Upper lobe of left lung (tissue), 4 donors: Measurements from ENCODE around the gene PFN1.

Source experiments
- EP300 ChIP-seq, 4 donors: sonication (generic); formaldehyde crosslinking; IDR thresholded peaks; one replicate each; pipeline ENCODE4 v1.5.1; 2017; ENCODE audit warnings: antibody characterized with exemption in 4 of 4, control low read depth in 2 of 4
- POLR2A ChIP-seq, 4 donors: fragments of 450-650 bp; IDR thresholded peaks; one replicate each; pipeline ENCODE4 v1.5.1; 2016 to 2017; ENCODE audit warnings: antibody characterized with exemption in 4 of 4, mild to moderate bottlenecking in 2 of 4
- POLR2AphosphoS5 ChIP-seq, 2 donors: sonication (generic); formaldehyde crosslinking; IDR thresholded peaks; one replicate each; pipeline ENCODE4 v1.5.1; 2017; ENCODE audit warnings: antibody characterized with exemption in 2 of 2
- TF ChIP-seq, protein P1 (sequence below), 6 experiments: fragments of 450-650 bp in 4 of 6; fragments of 200-600 bp in 2 of 6; sonication (generic) in 2 of 6; IDR thresholded peaks; one replicate each; pipeline ENCODE4 v1.5.1; 2016 to 2019; ENCODE audit warnings: antibody characterized with exemption in 6 of 6

DNA sequence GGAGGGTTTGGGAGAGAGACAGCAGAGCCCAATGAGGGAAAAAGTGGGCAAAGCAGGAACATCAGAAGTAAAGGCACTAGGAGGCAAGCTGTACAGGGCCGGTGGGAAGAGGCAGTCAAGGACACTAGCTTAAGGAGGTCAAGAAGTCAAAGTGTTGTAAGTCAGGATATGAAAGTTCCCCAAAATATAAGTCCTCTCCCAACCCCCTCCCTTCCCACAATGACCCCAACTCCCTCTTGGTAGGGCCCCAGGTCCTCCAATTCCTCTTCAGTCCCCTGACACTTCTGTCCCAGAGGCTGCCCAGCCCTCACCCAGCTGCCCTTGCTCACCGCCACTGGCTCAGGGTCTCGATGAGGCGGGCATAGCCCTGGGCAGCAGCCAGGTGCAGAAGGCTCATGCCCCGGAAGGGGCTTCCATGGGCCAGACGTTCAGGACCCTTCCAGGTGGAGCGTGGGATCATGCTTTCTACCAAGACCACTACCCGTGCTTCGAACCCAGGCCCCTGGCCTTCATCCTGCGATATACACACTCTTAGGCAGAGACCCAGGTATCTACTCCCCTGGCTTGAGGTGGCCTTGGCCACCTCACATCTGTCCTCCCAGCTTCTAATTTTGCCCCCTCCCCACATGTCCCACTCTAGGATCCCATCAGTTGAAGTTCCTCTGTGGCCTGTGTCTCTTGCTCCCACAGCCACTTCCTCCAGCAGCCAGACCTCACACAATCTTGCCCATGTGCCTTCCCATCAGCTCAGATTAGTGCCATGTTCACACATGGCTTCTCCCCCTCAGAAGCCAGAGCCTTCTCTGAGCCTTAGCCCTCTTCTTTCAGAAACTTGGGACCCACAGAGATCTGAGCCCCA lies 25.2 kb upstream of the PFN1 start:
- TF ChIP-seq POLR2AphosphoS5 (IDR thresholded peaks at IDR 0.05) (no peak), POLR2A (IDR thresholded peaks at IDR 0.05) (no peak), EP300 (IDR thresholded peaks at IDR 0.05) (no peak)
- TF ChIP-seq, protein P1, sequence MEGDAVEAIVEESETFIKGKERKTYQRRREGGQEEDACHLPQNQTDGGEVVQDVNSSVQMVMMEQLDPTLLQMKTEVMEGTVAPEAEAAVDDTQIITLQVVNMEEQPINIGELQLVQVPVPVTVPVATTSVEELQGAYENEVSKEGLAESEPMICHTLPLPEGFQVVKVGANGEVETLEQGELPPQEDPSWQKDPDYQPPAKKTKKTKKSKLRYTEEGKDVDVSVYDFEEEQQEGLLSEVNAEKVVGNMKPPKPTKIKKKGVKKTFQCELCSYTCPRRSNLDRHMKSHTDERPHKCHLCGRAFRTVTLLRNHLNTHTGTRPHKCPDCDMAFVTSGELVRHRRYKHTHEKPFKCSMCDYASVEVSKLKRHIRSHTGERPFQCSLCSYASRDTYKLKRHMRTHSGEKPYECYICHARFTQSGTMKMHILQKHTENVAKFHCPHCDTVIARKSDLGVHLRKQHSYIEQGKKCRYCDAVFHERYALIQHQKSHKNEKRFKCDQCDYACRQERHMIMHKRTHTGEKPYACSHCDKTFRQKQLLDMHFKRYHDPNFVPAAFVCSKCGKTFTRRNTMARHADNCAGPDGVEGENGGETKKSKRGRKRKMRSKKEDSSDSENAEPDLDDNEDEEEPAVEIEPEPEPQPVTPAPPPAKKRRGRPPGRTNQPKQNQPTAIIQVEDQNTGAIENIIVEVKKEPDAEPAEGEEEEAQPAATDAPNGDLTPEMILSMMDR (IDR thresholded peaks at IDR 0.05) = no peak
